HL-60 (cell line): ENCODE results near the gene AHDC1.

Source experiments
- DNase-seq, 2 experiments: peaks; one replicate each; pipeline ENCODE4 v3.0.0-alpha.2; 2010 to 2020; ENCODE audit warnings: low read depth in 1 of 2, low spot score in 1 of 2
- H3K27ac ChIP-seq: fragments of 250-450 bp; sonication (Bioruptor Pico); replicated peaks from 2 replicates; pipeline ENCODE4 v1.5.1; 2020; ENCODE audit warnings: mild to moderate bottlenecking, moderate library complexity
- H3K27me3 ChIP-seq: fragments of 250-450 bp; sonication (Bioruptor Pico); 2 replicates; pipeline ENCODE4 v1.5.1; 2021; ENCODE audit warnings: mild to moderate bottlenecking, moderate library complexity; ENCODE audit not compliant: insufficient read depth, poor library complexity, severe bottlenecking
- H3K4me3 ChIP-seq: replicated peaks from 2 replicates; pipeline ENCODE4 v1.5.1; 2011; ENCODE audit warnings: mild to moderate bottlenecking, control low read depth, low read length; ENCODE audit not compliant: insufficient read depth
- CTCF ChIP-seq: IDR thresholded peaks from one replicate; pipeline ENCODE4 v1.5.1; 2011; ENCODE audit warnings: low read length, control low read depth, inconsistent platforms; ENCODE audit not compliant: insufficient read depth
- GABPA ChIP-seq: IDR thresholded peaks from 2 replicates; pipeline ENCODE4 v1.6.1; 2012; ENCODE audit warnings: low read depth
- POLR2AphosphoS5 ChIP-seq: IDR thresholded peaks from 2 replicates; pipeline ENCODE4 v1.6.1; 2012; ENCODE audit warnings: low read depth
- REST ChIP-seq: IDR thresholded peaks from 2 replicates; pipeline ENCODE4 v1.6.1; 2012; ENCODE audit warnings: low read depth; ENCODE audit not compliant: insufficient replicate concordance
- SPI1 ChIP-seq: IDR thresholded peaks from 2 replicates; pipeline ENCODE4 v1.6.1; 2012; ENCODE audit warnings: low read depth, mild to moderate bottlenecking, borderline replicate concordance

AHDC1 gene

GRCh38 chr1:27575840-27576331, 28.1 kb downstream of the AHDC1 start:
- no peak for DNase-seq
- Histone ChIP-seq H3K27me3 (no peaks in the 10 kb centered on the region), H3K4me3 (no peak overlapping the region), H3K27ac (no peak overlapping the region)
- TF ChIP-seq POLR2AphosphoS5 (no peak), REST (no peak), GABPA (no peak), CTCF (no peak), SPI1 (no peak)

- TF ChIP-seq CTCF (no peak), REST (no peak), POLR2AphosphoS5 (no peak), SPI1 (no peak), GABPA (no peak)
- Histone ChIP-seq H3K4me3 (no peak overlapping the region), H3K27me3 (no peaks in the 10 kb centered on the region), H3K27ac (no peak overlapping the region)
- DNase-seq, result no peak
These were observed 28.8 kb downstream of the AHDC1 start for GRCh38 chr1:27574871-27575831.

GRCh38 chr1:27574001-27574781, 29.8 kb downstream of the AHDC1 start:
- TF ChIP-seq SPI1, result no peak
- TF ChIP-seq GABPA, result no peak
- no peak for TF ChIP-seq POLR2AphosphoS5
- no peak for TF ChIP-seq CTCF
- no peak for TF ChIP-seq REST
- Histone ChIP-seq H3K27ac (no peak overlapping the region), H3K27me3 (no peaks in the 10 kb centered on the region), H3K4me3 (no peak overlapping the region)
- DNase-seq, result no peak
